Kidney (tissue), 14 donors: Measurements from ENCODE around the gene UBC. TPM values are rescaled to one million over a fixed set of nuclear protein-coding genes. Genes with fewer than 3 reads are reported as not detected.

Source experiments
- DNase-seq, 5 donors: peaks; one replicate each; pipeline ENCODE4 v3.0.0-alpha.2; 2013 to 2020
- FAIRE-seq: peaks from 2 replicates; lab custom pipeline; 2012; peaks lifted over from hg19 to GRCh38; lab: Jason Lieb, UNC
- H3K27ac ChIP-seq, 2 donors: one replicate each; pipeline ENCODE4 v1.7.0; 2013; ENCODE audit warnings: low read depth in 2 of 2, low read length in 2 of 2, inconsistent platforms in 1 of 2
- H3K27me3 ChIP-seq: one replicate; pipeline ENCODE4 v1.7.1; 2013; ENCODE audit warnings: low read length, inconsistent platforms; ENCODE audit not compliant: control insufficient read depth, insufficient read depth
- H3K36me3 ChIP-seq, 3 donors: one replicate each; pipeline versions ENCODE4 v1.7.0 to v1.7.1; 2013; ENCODE audit warnings: low read length in 3 of 3, control low read depth in 1 of 3, inconsistent platforms in 1 of 3; ENCODE audit not compliant: insufficient read depth in 3 of 3, control insufficient read depth in 2 of 3
- H3K4me1 ChIP-seq, 3 donors: one replicate each; pipeline versions ENCODE4 v1.7.0 to v1.7.1; 2013; ENCODE audit warnings: low read length in 3 of 3, inconsistent platforms in 1 of 3, low read depth in 1 of 3; ENCODE audit not compliant: control insufficient read depth in 2 of 3, insufficient read depth in 2 of 3
- H3K4me3 ChIP-seq, 3 donors: one replicate each; pipeline versions ENCODE4 v1.7.0 to v1.8.1; 2013; ENCODE audit warnings: low read length in 3 of 3, control low read depth in 1 of 3, inconsistent platforms in 1 of 3
- H3K9ac ChIP-seq, 3 donors: one replicate each; pipeline versions ENCODE4 v1.7.0 to v1.7.1; 2013; ENCODE audit warnings: low read length in 3 of 3, control low read depth in 1 of 3, inconsistent platforms in 1 of 3
- H3K9me3 ChIP-seq, 3 donors: one replicate each; pipeline versions ENCODE4 v1.7.0 to v1.7.1; 2013; ENCODE audit warnings: low read length in 3 of 3, control low read depth in 1 of 3, inconsistent platforms in 1 of 3; ENCODE audit not compliant: control insufficient read depth in 2 of 3, insufficient read depth in 1 of 3
- intact Hi-C: fragments of 100-400 bp; cut with DNase I; formaldehyde crosslinking; loops from one replicate; pipeline ENCODE4 v1.11.1; 2022
- polyA plus RNA-seq: library from polyadenylated mRNA; stranded (reverse); fragments of 350-450 nt; fragmentation: Illumina TruSeq; extraction: RNeasy Lipid Tissue Mini Kit (QIAGEN cat#74804); gene quantifications from one replicate; pipeline ENCODE4 v1.2.3, GENCODE V29; 2014; ENCODE audit warnings: low read depth, low replicate concordance; ENCODE audit not compliant: insufficient read depth
- total RNA-seq: library from RNA; stranded (reverse); fragmentation: NEBNext Ultra II Directional; extraction: Animal tissue kit (Norgen Biotek cat#: 25700); gene quantifications from one replicate; pipeline ENCODE4 v1.2.1, GENCODE V29; 2021
- TF ChIP-seq, protein P1 (sequence below): IDR thresholded peaks from 3 replicates; pipeline ENCODE4 v1.5.1; 2012; ENCODE audit warnings: mild to moderate bottlenecking, moderate library complexity, borderline replicate concordance; ENCODE audit not compliant: insufficient read depth; ENCODE audit errors: extremely low read depth
- donor health status: control.
- donor health status: control.
- donor health status: control.
- donor health status: control.
- donor health status: control.
- donor health status: DM: yes; HTN: yes; CAD: no.
- donor health status: Normal renal cell carcinoma (clear cell type).

UBC gene
- total and polyA plus RNA-seq, 2 donors from 2014 or later = 952 to 1,132 TPM

GRCh38 chr12:124949779-124950728, 35.6 kb upstream of the UBC start:
- intact Hi-C loops = no loop called here
- H3K9me3 ChIP-seq = no peaks in the 10 kb centered on the region
- TF ChIP-seq, protein P1, sequence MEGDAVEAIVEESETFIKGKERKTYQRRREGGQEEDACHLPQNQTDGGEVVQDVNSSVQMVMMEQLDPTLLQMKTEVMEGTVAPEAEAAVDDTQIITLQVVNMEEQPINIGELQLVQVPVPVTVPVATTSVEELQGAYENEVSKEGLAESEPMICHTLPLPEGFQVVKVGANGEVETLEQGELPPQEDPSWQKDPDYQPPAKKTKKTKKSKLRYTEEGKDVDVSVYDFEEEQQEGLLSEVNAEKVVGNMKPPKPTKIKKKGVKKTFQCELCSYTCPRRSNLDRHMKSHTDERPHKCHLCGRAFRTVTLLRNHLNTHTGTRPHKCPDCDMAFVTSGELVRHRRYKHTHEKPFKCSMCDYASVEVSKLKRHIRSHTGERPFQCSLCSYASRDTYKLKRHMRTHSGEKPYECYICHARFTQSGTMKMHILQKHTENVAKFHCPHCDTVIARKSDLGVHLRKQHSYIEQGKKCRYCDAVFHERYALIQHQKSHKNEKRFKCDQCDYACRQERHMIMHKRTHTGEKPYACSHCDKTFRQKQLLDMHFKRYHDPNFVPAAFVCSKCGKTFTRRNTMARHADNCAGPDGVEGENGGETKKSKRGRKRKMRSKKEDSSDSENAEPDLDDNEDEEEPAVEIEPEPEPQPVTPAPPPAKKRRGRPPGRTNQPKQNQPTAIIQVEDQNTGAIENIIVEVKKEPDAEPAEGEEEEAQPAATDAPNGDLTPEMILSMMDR = no peak
- H3K4me3 ChIP-seq = no peak overlapping the region
- H3K9ac ChIP-seq = no peak overlapping the region
- no peak overlapping the region for H3K27ac ChIP-seq
- DNase-seq = no peak
- FAIRE-seq = no peak
- H3K4me1 ChIP-seq = no peaks in the 10 kb centered on the region
- H3K27me3 ChIP-seq = no peaks in the 10 kb centered on the region
- peaks cover 0 to 3% (median 2%) of the 10 kb centered on the region in 3 donors for H3K36me3 ChIP-seq

- TF ChIP-seq, protein P1 = no peak
- Histone ChIP-seq H3K27me3 (no peaks in the 10 kb centered on the region), H3K36me3 (peaks cover 0 to 3% (median 2%) of the 10 kb centered on the region in 3 donors), H3K4me1 (no peaks in the 10 kb centered on the region), H3K4me3 (no peak overlapping the region), H3K9ac (no peak overlapping the region), H3K27ac (no peak overlapping the region), H3K9me3 (no peaks in the 10 kb centered on the region)
- intact Hi-C loops = no loop called here
- DNase-seq = no peak
- FAIRE-seq = no peak
These were observed 34.6 kb upstream of the UBC start for GRCh38 chr12:124949066-124949465.

GRCh38 chr12:124947561-124948398, 33.3 kb upstream of the UBC start:
- no peak for FAIRE-seq
- H3K36me3 ChIP-seq = peaks cover 0 to 3% (median 2%) of the 10 kb centered on the region in 3 donors
- intact Hi-C loops = no loop called here
- no peaks in the 10 kb centered on the region for H3K4me1 ChIP-seq
- peak in 1 of 5 donors; percentile 12 for DNase-seq
- H3K9me3 ChIP-seq = no peaks in the 10 kb centered on the region
- H3K27me3 ChIP-seq = no peaks in the 10 kb centered on the region
- H3K9ac ChIP-seq = no peak overlapping the region
- H3K4me3 ChIP-seq = no peak overlapping the region
- H3K27ac ChIP-seq = peak overlapping the region; percentile 8 to 43
- TF ChIP-seq, protein P1 = no peak
